ENCODE data around the gene ZNF428.

- TF ChIP-seq CTCF (conservative IDR thresholded peaks at IDR 0.05 in 1 of 2, IDR thresholded peaks at IDR 0.05 in 1 of 2; ENCODE audit: low read depth in 1 of 2, low read length in 2 of 2), result no peak
- no peak for TF ChIP-seq EZH2 (IDR thresholded peaks at IDR 0.05; ENCODE audit: low read length, missing control alignments)
Observed at GRCh38 chr19:43656436-43656835, 37.0 kb upstream of the ZNF428 start.
